Right lobe of liver (tissue), 4 donors: ENCODE measurements around the gene AGAP6.
"Not testable (repeated sequence)": the region's sequence is repeated elsewhere in the genome, so short reads cannot be mapped to it uniquely, and the experiment has no call there.

ENCODE experiments used
- POLR2A ChIP-seq: fragments of 450-650 bp; IDR thresholded peaks from one replicate; pipeline ENCODE4 v1.6.1; 2017; ENCODE audit warnings: antibody characterized with exemption, mild to moderate bottlenecking
- TF ChIP-seq, protein P1 (sequence below), 4 donors: fragments of 200-600 bp in 3 of 4; fragments of 450-650 bp in 1 of 4; IDR thresholded peaks; one replicate each; pipeline versions ENCODE4 v1.5.1 to v1.8.0; 2016 to 2022; ENCODE audit warnings: antibody characterized with exemption in 4 of 4, mild to moderate bottlenecking in 2 of 4
- donor health status: DM: no; HTN: no; CAD: no.
- donor health status: DM: no; HTN: no; CAD: no.
- donor health status: DM: no; HTN: yes; CAD: no.

DNA sequence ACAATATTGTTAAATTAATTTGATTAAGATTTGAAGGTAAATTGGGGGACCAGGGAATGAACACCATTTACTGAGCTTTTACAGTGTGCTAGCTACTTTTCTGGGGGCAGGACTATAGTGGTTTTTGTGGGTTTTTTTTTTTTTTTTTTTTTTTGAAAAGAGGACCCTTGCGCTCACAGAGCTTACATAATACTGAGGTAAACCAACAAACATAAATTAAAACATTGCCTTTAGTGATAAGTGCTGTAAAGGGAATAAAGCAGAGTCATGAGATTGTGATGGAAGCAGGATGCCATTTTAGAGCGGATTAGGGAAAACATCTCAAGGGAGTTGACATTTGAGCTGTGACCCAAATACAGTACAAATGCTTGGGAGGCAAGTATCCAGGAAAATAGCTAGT lies 44.6 kb upstream of the AGAP6 start:
- TF ChIP-seq, protein P1, sequence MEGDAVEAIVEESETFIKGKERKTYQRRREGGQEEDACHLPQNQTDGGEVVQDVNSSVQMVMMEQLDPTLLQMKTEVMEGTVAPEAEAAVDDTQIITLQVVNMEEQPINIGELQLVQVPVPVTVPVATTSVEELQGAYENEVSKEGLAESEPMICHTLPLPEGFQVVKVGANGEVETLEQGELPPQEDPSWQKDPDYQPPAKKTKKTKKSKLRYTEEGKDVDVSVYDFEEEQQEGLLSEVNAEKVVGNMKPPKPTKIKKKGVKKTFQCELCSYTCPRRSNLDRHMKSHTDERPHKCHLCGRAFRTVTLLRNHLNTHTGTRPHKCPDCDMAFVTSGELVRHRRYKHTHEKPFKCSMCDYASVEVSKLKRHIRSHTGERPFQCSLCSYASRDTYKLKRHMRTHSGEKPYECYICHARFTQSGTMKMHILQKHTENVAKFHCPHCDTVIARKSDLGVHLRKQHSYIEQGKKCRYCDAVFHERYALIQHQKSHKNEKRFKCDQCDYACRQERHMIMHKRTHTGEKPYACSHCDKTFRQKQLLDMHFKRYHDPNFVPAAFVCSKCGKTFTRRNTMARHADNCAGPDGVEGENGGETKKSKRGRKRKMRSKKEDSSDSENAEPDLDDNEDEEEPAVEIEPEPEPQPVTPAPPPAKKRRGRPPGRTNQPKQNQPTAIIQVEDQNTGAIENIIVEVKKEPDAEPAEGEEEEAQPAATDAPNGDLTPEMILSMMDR (IDR thresholded peaks at IDR 0.05) = not testable (repeated sequence)
- not testable (repeated sequence) for TF ChIP-seq POLR2A
